ENCODE measurements around the gene EFNA2. TPM values are rescaled to one million over a fixed set of nuclear protein-coding genes. Genes with fewer than 3 reads are reported as not detected.

EFNA2 gene
- total RNA-seq, 1 experiment from 2014 or later: 11.4 TPM

- TF ChIP-seq ZNF532 (CRISPR knock-in tag; IDR thresholded peaks at IDR 0.05; ENCODE audit: borderline replicate concordance) (no peak), SMAD4 (CRISPR knock-in tag; IDR thresholded peaks at IDR 0.05) (no peak), ATF6 (CRISPR knock-in tag; IDR thresholded peaks at IDR 0.05) (no peak), PRRX2 (CRISPR knock-in tag; IDR thresholded peaks at IDR 0.05) (no peak), ZNF263 (CRISPR knock-in tag; IDR thresholded peaks at IDR 0.05; ENCODE audit: low read depth) (no peak), SP1 (CRISPR knock-in tag; conservative IDR thresholded peaks at IDR 0.05) (peak; percentile 73), AFF4 (CRISPR knock-in tag; IDR thresholded peaks at IDR 0.05; ENCODE audit: borderline replicate concordance) (no peak), FOXP4 (CRISPR knock-in tag; IDR thresholded peaks at IDR 0.05) (0 out of 2 replicates have a peak, but pooled peaks have one; percentile 12), RELA (CRISPR knock-in tag; IDR thresholded peaks at IDR 0.05; ENCODE audit: borderline replicate concordance) (no peak), ZNF317 (CRISPR knock-in tag; IDR thresholded peaks at IDR 0.05; ENCODE audit: borderline replicate concordance, low read depth) (no peak), ZNF423 (CRISPR knock-in tag; IDR thresholded peaks at IDR 0.05) (no peak), TEAD4 (CRISPR knock-in tag; IDR thresholded peaks at IDR 0.05) (no peak), E2F4 (CRISPR knock-in tag; IDR thresholded peaks at IDR 0.05; ENCODE audit: borderline replicate concordance, low read depth) (no peak), ERG (CRISPR knock-in tag; IDR thresholded peaks at IDR 0.05) (no peak), E2F5 (CRISPR knock-in tag; IDR thresholded peaks at IDR 0.05) (no peak), ATF3 (CRISPR knock-in tag; conservative IDR thresholded peaks at IDR 0.05) (no peak), FOXP1 (CRISPR knock-in tag; IDR thresholded peaks at IDR 0.05; ENCODE audit: borderline replicate concordance) (no peak), HMGXB4 (CRISPR knock-in tag; IDR thresholded peaks at IDR 0.05) (peak; percentile 0; the same call in 1 of the 2 replicates), CREM (CRISPR knock-in tag; IDR thresholded peaks at IDR 0.05) (no peak)
Observed at GRCh38 chr19:1248139-1248785, 37.4 kb upstream of the EFNA2 start, which contains the start of gene MIDN (continued).

Data from WTC11 (cell line).